Measurements from ENCODE around the gene PRKCI.

- 0 out of 2 replicates have a peak, but pooled peaks have one; percentile 9 for TF ChIP-seq CTCF (conservative IDR thresholded peaks at IDR 0.05; ENCODE audit: low read length)
- no peak for TF ChIP-seq EZH2phosphoT487 (IDR thresholded peaks at IDR 0.05; ENCODE audit: borderline replicate concordance)
Observed at GRCh38 chr3:170324962-170325361, 102.7 kb downstream of the PRKCI start.
